HepG2 (cell line): ENCODE measurements around the gene GNPDA1. TPM values are rescaled to one million over a fixed set of nuclear protein-coding genes. Genes with fewer than 3 reads are reported as not detected.
A peak's percentile ranks its signal among the peaks of the same experiment; 100 is the strongest.

Source experiments
- DNMT3B ChIP-seq: conservative IDR thresholded peaks from 2 replicates; pipeline ENCODE4 v1.6.1; 2016; ENCODE audit warnings: missing biosample characterization, control low read depth
- HNF4A ChIP-seq: sonication (generic); formaldehyde crosslinking; IDR thresholded peaks from 2 replicates; pipeline ENCODE4 v1.4.0; 2020; ENCODE audit warnings: missing genetic modification reagents
- MEIS1 ChIP-seq: sonication (generic); formaldehyde crosslinking; IDR thresholded peaks from 2 replicates; pipeline ENCODE4 v1.9.0; 2021; ENCODE audit warnings: mild to moderate bottlenecking, missing genetic modification reagents, moderate library complexity, borderline replicate concordance
- NCOA1 ChIP-seq: sonication (generic); formaldehyde crosslinking; IDR thresholded peaks from 2 replicates; pipeline ENCODE4 v1.9.0; 2021; ENCODE audit warnings: missing genetic modification reagents
- NR1H2 ChIP-seq: sonication (generic); formaldehyde crosslinking; IDR thresholded peaks from 2 replicates; pipeline ENCODE4 v1.8.1; 2022; ENCODE audit warnings: low read depth, missing genetic modification reagents, borderline replicate concordance
- PHF20 ChIP-seq: sonication (generic); formaldehyde crosslinking; IDR thresholded peaks from 2 replicates; pipeline ENCODE4 v1.5.0; 2020; ENCODE audit warnings: mild to moderate bottlenecking, missing genetic modification reagents
- PHF5A ChIP-seq: IDR thresholded peaks from one replicate; pipeline ENCODE4 v1.6.1; 2018; ENCODE audit warnings: low read depth, missing genetic modification reagents; ENCODE audit not compliant: unreplicated experiment
- RARA ChIP-seq: IDR thresholded peaks from 2 replicates; pipeline ENCODE4 v1.6.1; 2016; ENCODE audit warnings: missing genetic modification reagents, missing compliant biosample characterization
- RBFOX2 ChIP-seq: fragments of 200-400 bp; formaldehyde crosslinking; IDR thresholded peaks from 2 replicates; pipeline ENCODE4 v1.6.1; 2017; ENCODE audit warnings: low read depth, mild to moderate bottlenecking, low read length
- RXRB ChIP-seq: IDR thresholded peaks from 2 replicates; pipeline ENCODE4 v1.6.1; 2016; ENCODE audit warnings: borderline replicate concordance, missing genetic modification reagents, missing compliant biosample characterization
- SOX6 ChIP-seq, 2 experiments: fragments of 450-650 bp in 1 of 2; sonication (generic) in 1 of 2; formaldehyde crosslinking in 1 of 2; IDR thresholded peaks; 2 replicates each; pipeline versions ENCODE4 v1.4.0 to v1.6.1; 2017 to 2020; ENCODE audit warnings: antibody characterized with exemption in 1 of 2, mild to moderate bottlenecking in 1 of 2, missing genetic modification reagents in 1 of 2
- TAF15 ChIP-seq: fragments of 200-400 bp; formaldehyde crosslinking; IDR thresholded peaks from one replicate; pipeline ENCODE4 v1.6.1; 2018; ENCODE audit warnings: mild to moderate bottlenecking, low read depth, low read length; ENCODE audit not compliant: poor library complexity, severe bottlenecking
- ZIK1 ChIP-seq: sonication (generic); formaldehyde crosslinking; IDR thresholded peaks from 2 replicates; pipeline ENCODE4 v1.5.0; 2020; ENCODE audit warnings: mild to moderate bottlenecking, low read depth, missing genetic modification reagents, borderline replicate concordance
- ZNF296 ChIP-seq: sonication (generic); formaldehyde crosslinking; conservative IDR thresholded peaks from 2 replicates; pipeline ENCODE4 v1.5.0; 2020; ENCODE audit warnings: mild to moderate bottlenecking, missing genetic modification reagents
- ZNF329 ChIP-seq: sonication (generic); formaldehyde crosslinking; IDR thresholded peaks from 2 replicates; pipeline ENCODE4 v1.9.0; 2021; ENCODE audit warnings: low read depth, mild to moderate bottlenecking, missing genetic modification reagents
- ZNF451 ChIP-seq: sonication (generic); formaldehyde crosslinking; IDR thresholded peaks from 2 replicates; pipeline ENCODE4 v1.5.0; 2020; ENCODE audit warnings: mild to moderate bottlenecking, missing genetic modification reagents
- ZNF772 ChIP-seq: sonication (generic); formaldehyde crosslinking; IDR thresholded peaks from 2 replicates; pipeline ENCODE4 v1.5.0; 2020; ENCODE audit warnings: mild to moderate bottlenecking, missing genetic modification reagents
- polyA plus RNA-seq, 8 experiments: library from polyadenylated mRNA; depleted of rRNA in 3 of 8; stranded (reverse) in 7 of 8; unstranded in 1 of 8; fragments of >200 nt; fragmentation: Illumina TruSeq in 4 of 8; extraction: Trizol in 4 of 8; gene quantifications; 2 replicates each; pipeline versions ENCODE4 v1.2.1 to v1.2.3, GENCODE V29; 2011 to 2016; ENCODE audit warnings: low read depth in 4 of 8, missing spikeins in 1 of 8, mixed read lengths in 1 of 8; ENCODE audit not compliant: insufficient read depth in 1 of 8
- total RNA-seq, 5 experiments: library from RNA; depleted of rRNA; stranded (reverse); fragments of >200 nt; fragmentation: Illumina TruSeq; extraction: Trizol; gene quantifications; 2 replicates each; pipeline ENCODE4 v1.2.3, GENCODE V29; 2016; ENCODE audit warnings: low read depth in 1 of 5
- TF ChIP-seq, protein P1 (sequence below): sonication (generic); formaldehyde crosslinking; IDR thresholded peaks from 2 replicates; pipeline ENCODE4 v1.9.0; 2021; ENCODE audit warnings: missing genetic modification reagents, mild to moderate bottlenecking, borderline replicate concordance
- TF ChIP-seq, protein P2 (sequence below): sonication (generic); formaldehyde crosslinking; conservative IDR thresholded peaks from 2 replicates; pipeline ENCODE4 v1.4.0; 2020; ENCODE audit warnings: missing genetic modification reagents
- TF ChIP-seq, protein P3 (sequence below): sonication (generic); formaldehyde crosslinking; IDR thresholded peaks from 2 replicates; pipeline ENCODE4 v1.5.0; 2020; ENCODE audit warnings: mild to moderate bottlenecking, missing genetic modification reagents
- TF ChIP-seq, protein P4 (sequence below): sonication (generic); formaldehyde crosslinking; conservative IDR thresholded peaks from 2 replicates; pipeline ENCODE4 v1.4.0; 2020; ENCODE audit warnings: mild to moderate bottlenecking, missing genetic modification reagents, moderate library complexity

Gene GNPDA1
- total and polyA plus RNA-seq, 2 of the 13 experiments (the other 11 are each of a cell fraction or from before 2014, with no cell fraction given): 6.0 to 54.1 TPM

DNA sequence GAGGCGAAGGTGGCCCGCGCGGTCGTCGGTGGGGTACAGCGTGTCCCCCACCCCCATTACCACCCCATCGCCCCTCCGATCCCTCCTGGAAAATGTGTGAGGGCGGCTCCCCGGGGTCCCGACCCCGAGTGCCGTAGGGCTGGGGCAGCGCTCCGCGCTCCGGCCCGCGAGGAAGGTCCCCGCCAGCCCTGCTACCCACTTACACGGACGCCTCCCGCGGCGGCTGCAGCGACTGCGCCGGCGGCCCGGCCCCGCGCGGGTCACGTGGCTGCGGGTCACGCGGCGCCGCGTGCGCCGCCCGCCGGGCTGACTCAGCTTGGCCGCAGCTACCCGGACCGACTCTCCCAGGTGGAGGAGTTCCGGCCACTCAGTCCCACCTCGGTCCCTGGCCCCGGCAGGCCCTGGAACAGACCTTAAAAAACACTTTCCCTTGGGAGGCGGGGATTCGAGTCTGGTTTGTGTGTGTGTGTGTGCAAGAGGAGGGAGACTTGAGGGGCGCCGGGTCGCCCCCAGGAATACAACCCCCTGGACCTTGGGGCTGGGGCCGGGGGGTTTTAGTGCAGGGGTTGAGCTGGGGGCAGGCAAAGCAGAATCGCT lies at the start of gene GNPDA1 (continued):
- TF ChIP-seq, protein P1, sequence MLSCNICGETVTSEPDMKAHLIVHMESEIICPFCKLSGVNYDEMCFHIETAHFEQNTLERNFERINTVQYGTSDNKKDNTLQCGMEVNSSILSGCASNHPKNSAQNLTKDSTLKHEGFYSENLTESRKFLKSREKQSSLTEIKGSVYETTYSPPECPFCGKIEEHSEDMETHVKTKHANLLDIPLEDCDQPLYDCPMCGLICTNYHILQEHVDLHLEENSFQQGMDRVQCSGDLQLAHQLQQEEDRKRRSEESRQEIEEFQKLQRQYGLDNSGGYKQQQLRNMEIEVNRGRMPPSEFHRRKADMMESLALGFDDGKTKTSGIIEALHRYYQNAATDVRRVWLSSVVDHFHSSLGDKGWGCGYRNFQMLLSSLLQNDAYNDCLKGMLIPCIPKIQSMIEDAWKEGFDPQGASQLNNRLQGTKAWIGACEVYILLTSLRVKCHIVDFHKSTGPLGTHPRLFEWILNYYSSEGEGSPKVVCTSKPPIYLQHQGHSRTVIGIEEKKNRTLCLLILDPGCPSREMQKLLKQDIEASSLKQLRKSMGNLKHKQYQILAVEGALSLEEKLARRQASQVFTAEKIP (CRISPR knock-in tag): no peak
- TF ChIP-seq PHF20 (CRISPR knock-in tag) (peak; percentile 54), NR1H2 (CRISPR knock-in tag) (no peak), ZNF296 (CRISPR knock-in tag) (no peak), MEIS1 (CRISPR knock-in tag) (no peak), ZNF329 (CRISPR knock-in tag) (no peak), ZIK1 (CRISPR knock-in tag) (no peak; the same call in 1 of the 2 replicates), SOX6 (IDR thresholded peaks at IDR 0.05) (no peak), SOX6 (CRISPR knock-in tag; IDR thresholded peaks at IDR 0.05) (peak; percentile 28; the same call in 1 of the 2 replicates), ZNF772 (CRISPR knock-in tag) (peak; percentile 51; the same call in 1 of the 2 replicates), ZNF451 (CRISPR knock-in tag) (no peak), PHF5A (CRISPR knock-in tag) (no peak), RBFOX2 (peak; percentile 81), DNMT3B (no peak), NCOA1 (CRISPR knock-in tag) (no peak), TAF15 (peak; percentile 48), RXRB (peak; percentile 43; the same call in 1 of the 2 replicates), RARA (no peak), HNF4A (CRISPR knock-in tag) (no peak)
- TF ChIP-seq, protein P2, sequence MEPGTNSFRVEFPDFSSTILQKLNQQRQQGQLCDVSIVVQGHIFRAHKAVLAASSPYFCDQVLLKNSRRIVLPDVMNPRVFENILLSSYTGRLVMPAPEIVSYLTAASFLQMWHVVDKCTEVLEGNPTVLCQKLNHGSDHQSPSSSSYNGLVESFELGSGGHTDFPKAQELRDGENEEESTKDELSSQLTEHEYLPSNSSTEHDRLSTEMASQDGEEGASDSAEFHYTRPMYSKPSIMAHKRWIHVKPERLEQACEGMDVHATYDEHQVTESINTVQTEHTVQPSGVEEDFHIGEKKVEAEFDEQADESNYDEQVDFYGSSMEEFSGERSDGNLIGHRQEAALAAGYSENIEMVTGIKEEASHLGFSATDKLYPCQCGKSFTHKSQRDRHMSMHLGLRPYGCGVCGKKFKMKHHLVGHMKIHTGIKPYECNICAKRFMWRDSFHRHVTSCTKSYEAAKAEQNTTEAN (CRISPR knock-in tag): peak; percentile 18; the same call in 1 of the 2 replicates
- TF ChIP-seq, protein P3, sequence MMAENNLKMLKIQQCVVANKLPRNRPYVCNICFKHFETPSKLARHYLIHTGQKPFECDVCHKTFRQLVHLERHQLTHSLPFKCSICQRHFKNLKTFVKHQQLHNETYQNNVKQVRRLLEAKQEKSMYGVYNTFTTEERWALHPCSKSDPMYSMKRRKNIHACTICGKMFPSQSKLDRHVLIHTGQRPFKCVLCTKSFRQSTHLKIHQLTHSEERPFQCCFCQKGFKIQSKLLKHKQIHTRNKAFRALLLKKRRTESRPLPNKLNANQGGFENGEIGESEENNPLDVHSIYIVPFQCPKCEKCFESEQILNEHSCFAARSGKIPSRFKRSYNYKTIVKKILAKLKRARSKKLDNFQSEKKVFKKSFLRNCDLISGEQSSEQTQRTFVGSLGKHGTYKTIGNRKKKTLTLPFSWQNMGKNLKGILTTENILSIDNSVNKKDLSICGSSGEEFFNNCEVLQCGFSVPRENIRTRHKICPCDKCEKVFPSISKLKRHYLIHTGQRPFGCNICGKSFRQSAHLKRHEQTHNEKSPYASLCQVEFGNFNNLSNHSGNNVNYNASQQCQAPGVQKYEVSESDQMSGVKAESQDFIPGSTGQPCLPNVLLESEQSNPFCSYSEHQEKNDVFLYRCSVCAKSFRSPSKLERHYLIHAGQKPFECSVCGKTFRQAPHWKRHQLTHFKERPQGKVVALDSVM (CRISPR knock-in tag): no peak
- TF ChIP-seq, protein P4, sequence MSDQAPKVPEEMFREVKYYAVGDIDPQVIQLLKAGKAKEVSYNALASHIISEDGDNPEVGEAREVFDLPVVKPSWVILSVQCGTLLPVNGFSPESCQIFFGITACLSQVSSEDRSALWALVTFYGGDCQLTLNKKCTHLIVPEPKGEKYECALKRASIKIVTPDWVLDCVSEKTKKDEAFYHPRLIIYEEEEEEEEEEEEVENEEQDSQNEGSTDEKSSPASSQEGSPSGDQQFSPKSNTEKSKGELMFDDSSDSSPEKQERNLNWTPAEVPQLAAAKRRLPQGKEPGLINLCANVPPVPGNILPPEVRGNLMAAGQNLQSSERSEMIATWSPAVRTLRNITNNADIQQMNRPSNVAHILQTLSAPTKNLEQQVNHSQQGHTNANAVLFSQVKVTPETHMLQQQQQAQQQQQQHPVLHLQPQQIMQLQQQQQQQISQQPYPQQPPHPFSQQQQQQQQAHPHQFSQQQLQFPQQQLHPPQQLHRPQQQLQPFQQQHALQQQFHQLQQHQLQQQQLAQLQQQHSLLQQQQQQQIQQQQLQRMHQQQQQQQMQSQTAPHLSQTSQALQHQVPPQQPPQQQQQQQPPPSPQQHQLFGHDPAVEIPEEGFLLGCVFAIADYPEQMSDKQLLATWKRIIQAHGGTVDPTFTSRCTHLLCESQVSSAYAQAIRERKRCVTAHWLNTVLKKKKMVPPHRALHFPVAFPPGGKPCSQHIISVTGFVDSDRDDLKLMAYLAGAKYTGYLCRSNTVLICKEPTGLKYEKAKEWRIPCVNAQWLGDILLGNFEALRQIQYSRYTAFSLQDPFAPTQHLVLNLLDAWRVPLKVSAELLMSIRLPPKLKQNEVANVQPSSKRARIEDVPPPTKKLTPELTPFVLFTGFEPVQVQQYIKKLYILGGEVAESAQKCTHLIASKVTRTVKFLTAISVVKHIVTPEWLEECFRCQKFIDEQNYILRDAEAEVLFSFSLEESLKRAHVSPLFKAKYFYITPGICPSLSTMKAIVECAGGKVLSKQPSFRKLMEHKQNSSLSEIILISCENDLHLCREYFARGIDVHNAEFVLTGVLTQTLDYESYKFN (CRISPR knock-in tag): no peak
